HL-60/S4 (cell line): Measurements from ENCODE around the gene ABCA12.

Experiments
- in situ Hi-C: fragments of 300-500 bp; cut with MboI; formaldehyde crosslinking; loops from 2 replicates; pipeline ENCODE4 v1.14.3; 2022; ENCODE audit warnings: low sequenced_read_pairs

The ABCA12 gene

GRCh38 chr2:215052404-215052803, 86.0 kb downstream of the ABCA12 start:
- in situ Hi-C loops: no loop called here

- in situ Hi-C loops: no loop called here
These were observed 89.1 kb downstream of the ABCA12 start for GRCh38 chr2:215049341-215049740.

- in situ Hi-C loops: no loop called here
These were observed 100.0 kb downstream of the ABCA12 start for GRCh38 chr2:215038421-215038820.

GRCh38 chr2:215036314-215036713, 102.1 kb downstream of the ABCA12 start:
- in situ Hi-C loops: no loop called here

DNA sequence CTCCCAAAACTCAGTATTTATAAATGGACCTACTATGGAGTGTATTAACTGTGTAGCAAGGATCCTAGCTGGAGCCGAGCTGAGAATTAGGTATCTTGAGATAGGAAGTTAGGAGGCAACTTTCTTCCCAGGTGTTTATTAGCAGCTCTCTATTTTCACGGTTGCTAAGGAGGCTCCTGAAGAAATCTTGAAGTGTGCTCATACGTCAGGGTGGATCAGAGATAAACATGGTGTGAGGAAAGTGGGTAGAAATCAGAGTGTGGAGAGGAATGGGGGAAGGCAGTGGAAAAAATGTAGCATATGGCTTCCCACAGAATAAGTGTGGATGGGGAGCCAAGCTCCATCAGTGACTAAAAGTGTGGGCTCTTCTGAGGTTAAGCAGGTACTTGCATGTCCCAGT, 104.3 kb downstream of the ABCA12 start:
- in situ Hi-C loops: no loop called here

GRCh38 chr2:215032153-215032552, 106.3 kb downstream of the ABCA12 start:
- in situ Hi-C loops: no loop called here

DNA sequence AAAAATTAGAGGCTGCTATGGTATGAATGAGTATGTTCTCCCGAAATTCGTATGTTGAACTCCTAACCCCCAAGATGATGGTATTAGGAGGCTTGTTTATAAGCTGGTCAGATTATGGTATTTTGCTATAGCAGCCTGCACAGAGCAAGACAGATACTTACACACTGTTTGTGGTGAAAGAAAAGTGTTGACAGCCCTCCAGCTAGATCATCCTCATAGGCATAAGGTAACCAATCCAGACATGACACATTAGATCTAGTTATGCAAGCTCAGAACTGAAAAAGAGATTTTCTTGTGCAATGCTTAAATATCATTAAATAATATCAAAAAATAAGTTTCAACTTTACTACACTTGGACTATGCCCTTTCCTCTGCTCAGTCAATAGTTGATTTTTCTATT, 107.1 kb downstream of the ABCA12 start:
- in situ Hi-C loops: no loop called here

DNA sequence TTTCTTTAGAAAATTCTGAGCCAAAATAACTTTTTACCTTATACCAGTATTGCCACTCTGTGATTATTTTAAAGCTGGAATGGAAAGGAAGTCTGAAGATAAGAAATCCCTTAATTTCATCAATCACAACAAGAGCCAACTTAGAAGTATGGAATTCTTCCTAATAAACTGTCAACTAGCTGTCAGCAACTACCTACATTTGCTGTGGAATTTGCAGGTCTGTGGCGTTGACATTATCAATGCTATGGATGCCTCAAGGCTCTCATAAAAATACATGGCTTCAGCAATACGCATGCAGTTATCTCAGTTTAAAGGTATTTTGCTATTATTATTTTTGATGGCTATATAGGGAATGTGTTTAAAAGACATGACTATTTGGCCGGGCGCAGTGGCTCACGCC, 108.5 kb downstream of the ABCA12 start:
- in situ Hi-C loops: no loop called here

DNA sequence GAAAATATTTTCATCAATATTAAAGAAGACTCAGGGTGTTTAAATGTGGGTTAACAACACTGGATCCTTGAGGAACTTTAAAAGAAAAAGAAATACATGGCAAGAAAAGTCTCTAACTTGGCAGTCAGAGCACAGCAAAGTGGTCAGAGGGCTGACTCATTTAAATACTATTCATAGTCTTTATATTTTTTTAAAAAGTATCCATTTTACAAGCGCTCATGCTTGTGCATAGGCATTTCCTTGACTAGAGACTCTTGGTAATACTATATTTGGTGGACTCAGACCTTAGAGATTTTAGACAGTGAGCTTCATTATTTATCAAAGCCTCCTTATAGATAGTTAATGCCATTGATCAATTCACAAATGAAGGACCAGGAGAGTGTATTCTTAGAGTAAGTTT, 110.2 kb downstream of the ABCA12 start:
- in situ Hi-C loops: no loop called here

DNA sequence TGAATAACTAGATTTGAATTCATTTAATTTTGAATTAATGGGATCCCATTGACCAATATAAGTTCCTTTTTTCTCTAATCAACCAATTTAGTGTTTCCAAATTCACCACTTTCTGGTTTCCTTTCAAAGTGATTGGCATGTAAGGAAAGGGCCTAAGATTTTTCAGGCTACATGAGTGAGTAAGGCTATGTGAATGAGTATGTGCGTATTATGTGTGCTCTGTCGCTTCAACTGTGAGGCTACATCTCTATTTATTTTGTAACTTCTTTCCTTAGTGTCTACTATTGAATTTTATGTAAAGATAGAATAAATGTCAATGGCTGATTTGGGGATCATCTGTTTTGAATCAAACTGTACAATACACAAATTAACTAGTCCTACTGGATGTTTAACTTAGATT, 110.6 kb downstream of the ABCA12 start:
- in situ Hi-C loops: no loop called here

- in situ Hi-C loops: no loop called here
These were observed 115.5 kb downstream of the ABCA12 start for GRCh38 chr2:215022910-215023309.

DNA sequence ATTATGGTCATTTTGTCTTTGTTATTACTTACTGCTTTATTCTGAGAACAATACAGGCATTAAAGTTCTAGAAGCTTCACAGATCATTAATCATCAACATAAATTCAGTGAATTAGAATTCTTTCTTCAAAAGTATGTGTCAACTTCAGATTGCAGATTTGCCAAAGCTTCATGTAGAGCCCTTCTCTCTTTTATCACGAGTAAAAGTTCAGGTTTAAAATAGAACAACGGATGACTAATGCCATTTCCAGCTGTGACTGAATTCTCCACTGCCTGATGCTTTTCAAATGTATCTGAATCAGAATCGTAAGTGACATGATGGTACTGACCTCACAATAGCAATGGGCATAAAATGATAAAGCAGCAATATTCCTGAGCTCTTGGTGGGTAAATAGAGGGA, 116.0 kb downstream of the ABCA12 start:
- in situ Hi-C loops: no loop called here

GRCh38 chr2:215020283-215020682, 118.1 kb downstream of the ABCA12 start:
- in situ Hi-C loops: no loop called here

GRCh38 chr2:215019521-215020145, 118.8 kb downstream of the ABCA12 start:
- in situ Hi-C loops: no loop called here

DNA sequence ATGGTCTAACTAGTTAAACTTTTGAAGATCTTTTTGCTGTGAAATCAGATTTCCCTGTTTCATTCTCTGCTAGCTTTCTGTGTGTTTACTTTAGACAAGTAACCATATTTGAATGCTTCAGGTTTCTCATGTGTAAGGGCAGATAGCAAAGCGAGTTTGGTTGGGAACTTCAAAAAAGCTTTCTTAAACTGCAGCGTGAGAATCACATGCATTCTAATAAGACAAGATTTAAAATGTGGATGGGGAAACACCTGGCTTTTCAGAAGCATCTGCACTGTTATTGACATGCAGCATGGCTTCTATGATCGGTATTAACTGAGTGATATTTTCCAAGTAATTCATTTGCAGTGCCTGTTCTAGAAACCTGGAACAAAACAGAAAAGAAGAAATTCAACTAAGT, 119.3 kb downstream of the ABCA12 start:
- in situ Hi-C loops: no loop called here

GRCh38 chr2:215015421-215015820, 123.0 kb downstream of the ABCA12 start:
- in situ Hi-C loops: no loop called here

- in situ Hi-C loops: no loop called here
These were observed 128.0 kb downstream of the ABCA12 start for GRCh38 chr2:215010390-215010789.

DNA sequence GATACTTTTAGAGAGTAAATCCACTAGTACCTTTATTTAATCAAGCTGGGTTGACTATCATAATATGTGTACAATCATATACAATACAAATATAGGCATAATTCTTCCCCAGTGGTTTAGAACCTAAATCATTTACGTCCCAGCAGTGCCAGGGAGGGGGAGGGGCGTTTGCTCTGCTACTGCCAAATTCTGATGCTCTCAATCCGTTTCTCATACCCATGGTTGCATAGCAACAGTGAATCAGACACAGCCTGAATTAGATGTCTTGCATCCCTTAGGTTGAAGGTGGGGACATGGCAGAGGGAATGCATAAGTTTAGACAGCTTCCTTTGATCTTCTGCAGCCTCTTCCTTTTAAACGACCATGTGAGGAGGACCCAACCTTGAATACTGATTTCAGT, 135.4 kb downstream of the ABCA12 start:
- in situ Hi-C loops: no loop called here

DNA sequence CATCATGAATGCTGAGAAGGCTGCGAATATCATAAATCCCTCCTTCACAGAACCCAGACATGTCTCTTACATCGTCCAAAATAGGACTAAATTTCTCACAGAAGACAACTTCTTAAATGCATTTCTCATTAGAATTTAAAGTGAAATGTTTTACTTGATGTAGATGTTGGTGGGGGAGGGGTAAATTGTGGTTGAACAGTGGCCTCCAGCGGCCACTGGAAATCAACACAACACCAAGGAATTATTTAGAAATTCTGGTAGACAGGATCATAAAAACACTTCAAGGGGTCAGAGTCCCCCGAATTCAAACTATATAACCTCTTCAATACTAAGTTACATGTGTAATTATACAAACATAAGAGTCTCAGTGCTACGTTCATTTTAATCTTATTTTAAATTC, 135.9 kb downstream of the ABCA12 start:
- in situ Hi-C loops: no loop called here

GRCh38 chr2:215000721-215001120, 137.7 kb downstream of the ABCA12 start:
- in situ Hi-C loops: no loop called here

GRCh38 chr2:214995926-214996670, 142.3 kb downstream of the ABCA12 start:
- in situ Hi-C loops: loop anchor here (25.0 kb wide), 1 partner anchor 1734 kb away; no protein-coding TSS in a partner anchor

DNA sequence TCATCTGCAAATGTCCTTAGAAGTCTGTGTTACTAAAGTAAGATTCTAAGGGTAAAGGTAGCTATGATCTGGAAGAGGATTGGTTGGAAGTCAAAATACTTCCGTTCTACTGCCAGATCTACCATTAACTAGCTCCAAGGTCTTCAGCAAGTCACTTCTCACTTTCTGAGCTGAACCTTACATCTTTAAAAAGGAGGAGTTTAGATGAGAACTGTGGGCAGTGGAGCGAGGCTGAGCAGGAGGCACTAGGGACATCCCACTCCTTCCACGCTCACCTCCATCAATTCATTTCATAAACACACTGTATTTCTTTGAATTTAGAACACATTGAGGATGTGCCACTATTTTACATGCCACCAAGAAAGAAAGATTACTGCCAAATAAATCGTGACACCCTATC, 143.0 kb downstream of the ABCA12 start:
- in situ Hi-C loops: loop anchor here (25.0 kb wide), 1 partner anchor 1733 kb away; no protein-coding TSS in a partner anchor
